T-helper 2 cell (primary cell): ENCODE measurements around the gene CEP250.
"Not testable (repeated sequence)": the region's sequence is repeated elsewhere in the genome, so short reads cannot be mapped to it uniquely, and the experiment has no call there.

ENCODE experiments used
- DNase-seq, 5 experiments: peaks; one replicate each; pipeline versions ENCODE4 v3.0.0 to v3.0.0-alpha.2; 2012 to 2022

The CEP250 gene

GRCh38 chr20:35527122-35527769, 71.8 kb downstream of the CEP250 start:
- no peak for DNase-seq

GRCh38 chr20:35529552-35529951, 74.2 kb downstream of the CEP250 start, which contains the start of gene C20orf173:
TSS of gene C20orf173 (minus strand) at chr20:35529652. CDS start at chr20:35529373, 279 bp downstream.
- DNase-seq: no peak

DNA sequence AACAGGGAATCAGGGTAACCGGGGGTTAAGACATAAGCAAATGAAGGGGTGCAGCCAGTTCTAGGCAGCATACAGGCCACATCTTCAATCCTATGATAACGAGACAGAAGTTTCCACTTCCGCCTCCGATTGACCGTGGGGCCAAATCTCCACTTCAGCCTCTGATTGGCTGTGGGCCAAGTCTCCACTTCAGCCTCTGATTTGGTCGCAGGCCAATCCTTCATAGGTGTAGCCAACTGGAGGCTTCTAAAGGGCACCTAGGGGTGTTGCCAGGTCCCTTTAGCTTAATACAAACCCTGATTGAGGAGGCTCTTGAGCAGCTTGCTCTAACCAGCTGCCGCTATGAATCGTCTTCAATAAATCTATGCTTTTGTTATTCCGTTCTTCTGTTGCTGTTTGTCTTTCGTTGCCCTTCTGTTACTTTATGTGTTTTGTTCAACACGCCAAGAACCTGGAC, 84.4 kb downstream of the CEP250 start:
- peak in 1 of 5 experiments; percentile 73 for DNase-seq

- DNase-seq: no peak
Observed at GRCh38 chr20:35541118-35541782, 85.9 kb downstream of the CEP250 start.

- peak; percentile 91 to 96 (median 94) for DNase-seq
Observed at GRCh38 chr20:35541783-35542662, 86.6 kb downstream of the CEP250 start, which contains the start of gene ERGIC3. TSS of gene ERGIC3 (plus strand) at chr20:35542078. CDS start at chr20:35542098, 20 bp downstream.

DNA sequence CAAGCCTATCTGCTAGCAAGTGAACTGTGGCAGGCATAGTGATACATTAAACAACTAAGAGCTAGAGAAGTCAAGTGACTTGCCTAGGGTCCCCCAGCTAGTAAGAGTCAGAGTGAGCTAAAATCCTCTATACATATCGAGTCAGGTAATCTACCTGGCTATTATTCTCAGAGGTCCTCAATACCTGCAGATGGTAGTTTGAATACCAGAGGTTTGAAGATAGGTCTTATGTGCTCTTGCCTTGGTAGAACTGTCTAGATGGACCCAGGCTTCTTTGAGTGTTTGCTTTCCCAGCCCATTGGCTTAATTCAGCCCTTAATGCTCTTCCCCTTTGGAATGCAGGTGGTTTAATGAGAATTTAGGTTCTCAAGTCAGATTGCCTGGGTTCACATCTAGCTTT, 87.6 kb downstream of the CEP250 start:
- no peak for DNase-seq

GRCh38 chr20:35544436-35544835, 89.0 kb downstream of the CEP250 start:
- no peak for DNase-seq

DNA sequence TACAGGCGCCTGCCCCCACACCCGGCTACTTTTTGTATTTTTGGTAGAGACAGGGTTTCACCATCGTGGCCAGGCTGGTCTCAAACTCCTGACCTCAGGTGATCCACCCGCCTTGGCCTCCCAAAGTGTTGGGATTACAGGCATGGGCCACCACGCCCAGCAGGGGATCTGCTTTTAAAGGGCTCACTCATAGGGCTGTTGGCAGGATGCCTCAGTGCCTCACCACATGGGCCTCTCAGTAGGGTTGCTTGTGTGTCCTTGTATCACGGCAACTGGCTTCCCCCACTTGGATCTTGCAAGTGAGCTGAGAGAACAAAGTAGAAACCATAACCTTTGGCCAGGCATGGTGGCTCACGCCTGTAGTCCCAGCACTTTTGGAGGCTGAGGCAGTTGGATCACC, 89.5 kb downstream of the CEP250 start:
- not testable (repeated sequence) for DNase-seq

- no peak for DNase-seq
Observed at GRCh38 chr20:35546127-35546526, 90.7 kb downstream of the CEP250 start.

DNA sequence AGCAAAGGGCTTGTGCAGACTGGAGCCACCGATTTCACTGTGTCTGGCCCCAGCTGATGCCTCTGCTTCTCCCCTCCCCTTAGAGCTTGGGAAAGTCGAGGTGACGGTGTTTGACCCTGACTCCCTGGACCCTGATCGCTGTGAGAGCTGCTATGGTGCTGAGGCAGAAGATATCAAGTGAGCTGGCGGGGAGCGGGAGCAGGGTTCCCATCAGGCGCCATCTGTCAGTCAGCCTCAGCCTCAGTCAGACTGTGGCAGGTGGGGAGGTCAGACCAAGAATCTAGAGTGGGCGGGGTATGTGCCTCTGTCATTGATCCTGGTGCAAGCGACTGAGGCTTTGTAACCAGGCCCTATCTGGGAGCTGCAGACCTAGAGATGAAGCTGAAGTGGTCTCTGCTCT, 91.9 kb downstream of the CEP250 start:
- DNase-seq: no peak

DNA sequence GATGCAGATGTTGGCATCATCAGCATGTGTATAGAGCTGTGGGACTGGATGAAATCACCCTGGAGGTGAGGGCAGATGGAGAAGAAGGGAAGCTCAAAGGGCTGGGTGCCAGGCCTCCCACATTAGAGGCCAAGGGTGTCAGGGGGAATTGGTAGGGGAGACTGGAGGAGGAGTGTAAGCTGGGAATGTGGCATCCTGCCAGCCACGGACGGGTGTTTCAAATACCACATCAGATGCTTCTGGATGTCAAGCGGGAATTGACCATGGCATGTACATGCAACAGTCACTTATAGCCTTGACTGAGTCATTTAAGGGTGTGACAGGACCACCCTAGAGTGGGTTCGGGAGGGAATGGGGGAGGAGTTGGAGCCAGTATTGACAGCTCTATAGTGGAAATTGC, 96.1 kb downstream of the CEP250 start:
- DNase-seq: no peak

DNA sequence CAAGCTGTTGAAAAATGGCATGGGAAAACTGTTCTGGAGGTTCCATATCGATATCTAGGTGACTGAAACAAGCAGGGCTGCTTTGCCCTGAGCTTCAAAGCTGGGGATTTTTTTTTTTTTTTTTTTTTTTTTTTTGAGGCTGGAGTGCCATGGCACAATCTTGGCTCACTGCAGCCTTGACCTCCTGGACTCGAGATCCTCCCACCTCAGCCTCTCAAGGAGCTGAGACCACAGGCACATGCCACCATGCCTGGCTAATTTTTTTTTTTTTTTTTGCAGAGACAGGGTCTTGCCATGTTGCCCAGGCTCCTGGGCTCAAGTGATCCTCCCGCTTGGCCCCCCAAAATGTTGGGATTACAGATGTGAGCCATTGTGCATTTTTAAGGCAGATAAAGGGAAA, 97.5 kb downstream of the CEP250 start:
- DNase-seq: no peak

DNA sequence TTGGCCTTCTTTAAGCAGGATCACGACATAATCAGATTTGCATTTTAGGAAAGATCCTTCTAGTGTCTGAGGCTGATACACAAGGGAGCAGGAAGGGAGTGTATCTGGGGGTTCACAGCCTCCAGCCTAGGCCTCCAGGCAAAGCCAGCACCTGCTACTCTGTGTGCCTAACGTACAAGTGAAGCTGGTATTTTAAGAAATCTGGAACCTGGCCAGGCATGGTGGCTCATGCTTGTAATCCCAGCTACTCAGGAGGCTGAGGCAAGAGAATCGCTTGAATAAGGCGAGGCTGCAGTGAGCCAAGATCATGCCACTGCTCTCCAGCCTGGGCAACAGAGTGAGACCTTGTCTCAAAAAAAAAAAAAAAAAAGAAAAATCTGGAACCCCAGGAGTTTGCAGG, 100.1 kb downstream of the CEP250 start:
- DNase-seq: not testable (repeated sequence)

DNA sequence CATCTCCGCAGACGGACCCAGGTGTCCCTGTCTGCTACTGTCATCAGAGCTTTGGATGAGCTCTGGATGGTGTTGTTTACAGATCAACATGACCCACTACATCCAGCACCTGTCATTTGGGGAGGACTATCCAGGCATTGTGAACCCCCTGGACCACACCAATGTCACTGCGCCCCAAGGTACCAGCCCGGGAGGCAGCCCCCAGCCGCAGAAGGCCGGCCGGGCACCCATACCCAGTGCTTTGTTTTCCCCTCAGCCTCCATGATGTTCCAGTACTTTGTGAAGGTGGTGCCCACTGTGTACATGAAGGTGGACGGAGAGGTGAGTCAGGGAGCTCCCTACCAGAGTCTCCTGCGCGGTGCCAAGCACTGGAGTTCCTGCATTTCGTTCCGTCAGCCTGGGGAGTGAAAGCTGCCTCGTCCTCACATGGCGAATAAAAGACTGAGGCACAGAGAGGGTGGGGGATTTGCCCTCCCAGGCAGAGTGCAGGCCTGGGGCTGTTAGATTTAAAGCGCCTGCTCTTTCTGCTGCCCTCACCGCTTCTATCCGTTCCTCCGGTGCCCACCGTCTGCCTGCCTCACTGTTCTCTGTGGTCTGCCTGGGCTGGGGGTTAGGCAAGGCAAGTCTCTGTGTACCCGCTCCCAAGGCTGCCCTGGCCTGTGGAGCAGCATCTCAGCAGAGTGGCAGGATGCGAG, 100.7 kb downstream of the CEP250 start:
- DNase-seq: no peak

DNA sequence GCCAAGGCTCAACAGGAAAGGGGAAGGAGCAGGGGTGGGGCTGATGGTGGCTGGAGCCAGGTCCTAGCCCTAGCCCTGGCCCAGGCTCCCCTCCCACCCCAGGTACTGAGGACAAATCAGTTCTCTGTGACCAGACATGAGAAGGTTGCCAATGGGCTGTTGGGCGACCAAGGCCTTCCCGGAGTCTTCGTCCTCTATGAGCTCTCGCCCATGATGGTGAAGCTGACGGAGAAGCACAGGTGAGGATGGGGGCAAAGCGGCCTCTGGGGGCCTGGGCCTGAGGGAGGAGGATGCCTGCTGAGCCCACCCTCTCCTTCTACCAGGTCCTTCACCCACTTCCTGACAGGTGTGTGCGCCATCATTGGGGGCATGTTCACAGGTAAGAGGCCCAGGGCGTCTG, 101.5 kb downstream of the CEP250 start:
- no peak for DNase-seq

- no peak for DNase-seq
Observed at GRCh38 chr20:35558451-35558850, 103.1 kb downstream of the CEP250 start.

DNA sequence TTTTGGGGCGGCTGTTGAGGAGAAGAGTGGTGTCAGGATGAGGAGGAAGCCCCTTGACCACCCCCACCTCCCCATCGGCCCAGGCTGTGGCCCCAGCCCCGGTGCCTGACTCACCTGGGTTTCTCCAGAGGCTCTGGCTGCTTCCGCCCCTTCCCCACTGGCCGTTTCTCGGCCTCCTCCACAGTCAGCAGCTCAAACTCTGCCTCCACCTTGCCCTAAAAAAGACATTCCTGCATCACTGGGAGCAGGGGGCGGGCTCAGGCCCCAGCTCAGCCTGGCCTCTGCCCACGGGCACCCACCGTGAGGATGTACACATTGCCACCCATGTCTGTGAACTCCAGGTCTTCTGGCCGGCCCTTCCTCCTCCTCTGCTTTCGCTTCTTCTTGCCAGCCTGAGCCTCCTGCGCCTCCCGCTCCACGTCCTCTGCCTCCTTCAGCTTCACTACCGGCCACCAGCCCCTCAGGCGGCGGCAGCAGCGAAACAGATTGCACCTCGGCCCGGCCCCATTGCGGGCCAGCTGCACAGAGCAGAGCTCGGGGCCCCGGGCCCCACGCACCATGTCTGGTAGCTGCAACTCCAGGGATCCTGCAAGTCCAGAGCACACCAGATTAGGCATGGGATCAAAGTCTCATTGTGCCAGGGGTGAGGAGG, 103.8 kb downstream of the CEP250 start:
- no peak for DNase-seq

- no peak for DNase-seq
Observed at GRCh38 chr20:35560105-35560511, 104.7 kb downstream of the CEP250 start.

DNA sequence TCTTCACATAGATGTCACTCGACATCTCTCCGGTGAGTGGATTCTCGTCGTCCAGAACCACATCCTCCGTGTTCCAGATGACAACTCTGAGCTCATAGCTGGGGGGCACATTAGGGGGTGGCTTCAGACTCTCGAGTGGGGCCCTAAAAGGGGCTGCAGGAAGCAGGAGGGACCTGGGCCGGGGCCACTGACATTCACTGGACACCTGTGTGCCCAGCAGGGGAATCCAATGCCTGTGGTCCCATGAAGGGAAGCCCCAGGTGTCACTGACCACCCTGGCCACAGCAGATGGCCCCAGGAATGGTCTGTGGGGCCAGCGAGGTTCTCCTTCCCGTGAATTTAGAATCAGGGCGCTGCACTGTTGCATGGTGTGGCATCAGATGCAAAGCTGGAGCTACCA, 105.1 kb downstream of the CEP250 start:
- no peak for DNase-seq

- peak in 1 of 5 experiments; percentile 42 for DNase-seq
Observed at GRCh38 chr20:35561268-35561667, 105.9 kb downstream of the CEP250 start.

- DNase-seq: no peak
Observed at GRCh38 chr20:35561671-35562070, 106.3 kb downstream of the CEP250 start.

DNA sequence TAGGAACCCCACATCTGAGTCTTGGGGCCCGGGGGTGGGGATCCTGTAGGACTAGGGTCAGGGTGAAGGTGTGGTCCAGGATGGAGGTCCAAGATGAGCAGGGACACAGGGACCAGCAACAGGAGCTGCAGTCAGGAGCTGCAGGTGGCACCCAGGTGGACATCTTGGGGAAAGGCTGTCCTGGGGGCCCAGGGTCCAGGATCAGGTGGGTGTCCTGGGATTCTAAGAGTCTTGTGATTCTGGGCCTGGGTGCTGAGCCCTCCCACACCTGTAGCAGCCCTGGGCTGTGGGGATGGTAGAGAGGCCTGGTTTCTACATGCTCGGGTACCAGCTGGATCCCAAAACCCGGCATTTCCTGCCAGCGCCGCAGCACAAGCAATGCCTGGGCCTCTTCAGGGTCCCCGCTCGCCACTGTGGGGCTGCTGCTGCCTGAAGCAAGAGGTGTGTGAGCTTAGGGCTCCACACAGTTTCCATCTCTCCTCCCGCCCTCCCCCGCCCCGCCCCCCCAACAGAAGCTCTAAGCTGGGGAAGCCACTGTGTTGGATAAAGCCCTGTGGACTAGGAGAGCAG, 107.2 kb downstream of the CEP250 start:
- DNase-seq: no peak
